ENCODE measurements around the gene ZNF135. TPM values are rescaled to one million over a fixed set of nuclear protein-coding genes. Genes with fewer than 3 reads are reported as not detected.

ZNF135 gene
- total RNA-seq, 4 donors from 2014 or later = 1.2 to 10.9 (median 4.3) TPM

- no peak for TF ChIP-seq CTCF (IDR thresholded peaks at IDR 0.05)
- DNase-seq (ENCODE audit: low spot score) (no peak), ATAC-seq (ENCODE audit: low FRiP score) (no peak)
These were observed 13.6 kb upstream of the ZNF135 start for GRCh38 chr19:58045411-58046050.

- DNase-seq (ENCODE audit: low spot score) = no peak
- ATAC-seq (ENCODE audit: low FRiP score) = no peak
- no peak for TF ChIP-seq CTCF (IDR thresholded peaks at IDR 0.05)
These were observed 12.2 kb upstream of the ZNF135 start for GRCh38 chr19:58046856-58047255.

GRCh38 chr19:58047672-58048071 lies 11.4 kb upstream of the ZNF135 start:
- no peak for DNase-seq (ENCODE audit: low spot score)
- ATAC-seq (ENCODE audit: low FRiP score) = no peak
- no peak for TF ChIP-seq CTCF (IDR thresholded peaks at IDR 0.05)

GRCh38 chr19:58052256-58052655 lies 6.8 kb upstream of the ZNF135 start:
- TF ChIP-seq CTCF (IDR thresholded peaks at IDR 0.05) = no peak
- ATAC-seq (ENCODE audit: low FRiP score) (no peak), DNase-seq (ENCODE audit: low spot score) (no peak)

GRCh38 chr19:58053480-58054156 lies 5.5 kb upstream of the ZNF135 start:
- no peak for TF ChIP-seq CTCF (IDR thresholded peaks at IDR 0.05)
- ATAC-seq (ENCODE audit: low FRiP score) (no peak), DNase-seq (ENCODE audit: low spot score) (no peak)

- TF ChIP-seq CTCF (IDR thresholded peaks at IDR 0.05) = no peak
- ATAC-seq (ENCODE audit: low FRiP score) (no peak), DNase-seq (ENCODE audit: low spot score) (no peak)
These were observed 3.9 kb upstream of the ZNF135 start for GRCh38 chr19:58054901-58055874.
